IPS-NIHi7 (cell line): ENCODE data around the gene CNFN.

Experiments
- DNase-seq: peaks from one replicate; pipeline ENCODE4 v3.0.0; 2012; ENCODE audit warnings: mixed read lengths; ENCODE audit errors: extremely low spot score

CNFN gene, protein sequence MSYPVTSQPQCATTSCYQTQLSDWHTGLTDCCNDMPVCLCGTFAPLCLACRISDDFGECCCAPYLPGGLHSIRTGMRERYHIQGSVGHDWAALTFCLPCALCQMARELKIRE

DNA sequence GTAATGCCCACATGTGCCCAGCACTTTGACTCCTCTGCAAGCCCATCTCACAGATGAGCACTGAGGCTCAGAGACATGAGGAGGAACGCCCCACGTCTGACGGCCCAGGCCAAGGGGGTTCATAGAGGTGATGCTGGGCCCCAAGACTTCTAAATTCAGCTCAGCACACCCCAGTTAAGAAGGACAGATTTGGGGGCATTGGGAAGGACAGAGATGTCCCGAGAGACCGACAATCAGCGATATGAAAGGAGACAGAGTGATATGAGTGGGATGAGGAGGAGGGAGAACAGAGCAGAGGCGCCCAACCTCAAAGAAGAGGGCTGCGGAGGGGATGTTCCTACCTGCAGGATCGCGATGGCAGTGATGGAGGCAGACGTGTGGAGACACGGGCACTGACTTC is at the start of gene CNFN:
CNFN (minus strand) TSS at position 399 of the 400 bp plus-strand sequence. CDS start 1,260 bp downstream, outside the sequence.
- no peak for DNase-seq

DNA sequence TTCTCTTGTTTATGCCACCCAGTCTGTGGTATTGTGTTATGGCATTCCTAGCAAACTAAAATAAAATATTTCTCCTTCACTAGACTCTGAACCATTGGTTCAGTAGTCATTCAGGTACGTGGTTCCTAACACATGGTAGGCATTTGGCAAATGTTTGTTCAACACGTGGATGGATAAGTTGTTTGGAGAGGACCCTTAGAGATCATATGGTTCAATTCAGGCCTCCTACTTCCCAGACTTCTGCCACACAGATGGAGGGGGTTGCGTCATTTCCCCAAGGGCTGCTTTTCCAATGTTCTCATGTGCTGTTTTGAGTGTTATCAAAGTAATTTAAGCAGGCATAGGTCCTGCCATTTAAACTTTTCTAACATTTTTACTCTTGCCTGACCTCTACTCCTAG is 45.9 kb upstream of the CNFN start:
- no peak for DNase-seq

DNA sequence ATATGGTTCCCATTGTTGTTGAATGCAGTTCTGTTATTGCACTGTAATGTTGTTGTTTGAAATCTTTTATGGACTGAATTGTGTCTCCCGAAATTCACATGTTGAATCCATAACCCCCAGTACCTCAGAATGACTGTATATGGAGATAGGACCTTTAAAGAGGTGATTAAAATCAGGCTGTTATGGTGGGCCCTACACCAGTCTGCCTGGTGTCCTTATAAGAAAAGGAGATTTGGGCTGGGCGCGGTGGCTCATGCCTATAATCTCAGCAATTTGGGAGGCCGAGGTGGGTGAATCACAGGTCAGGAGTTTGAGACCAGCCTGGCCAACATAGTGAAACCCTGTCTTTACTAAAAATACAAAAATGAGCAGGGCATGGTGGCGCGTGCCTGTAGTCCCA is 45.2 kb upstream of the CNFN start:
- no peak for DNase-seq

- peak; percentile 78 for DNase-seq
These were observed 43.6 kb upstream of the CNFN start for GRCh38 chr19:42433503-42434260.

- no peak for DNase-seq
These were observed 41.4 kb upstream of the CNFN start for GRCh38 chr19:42431486-42431885.

DNA sequence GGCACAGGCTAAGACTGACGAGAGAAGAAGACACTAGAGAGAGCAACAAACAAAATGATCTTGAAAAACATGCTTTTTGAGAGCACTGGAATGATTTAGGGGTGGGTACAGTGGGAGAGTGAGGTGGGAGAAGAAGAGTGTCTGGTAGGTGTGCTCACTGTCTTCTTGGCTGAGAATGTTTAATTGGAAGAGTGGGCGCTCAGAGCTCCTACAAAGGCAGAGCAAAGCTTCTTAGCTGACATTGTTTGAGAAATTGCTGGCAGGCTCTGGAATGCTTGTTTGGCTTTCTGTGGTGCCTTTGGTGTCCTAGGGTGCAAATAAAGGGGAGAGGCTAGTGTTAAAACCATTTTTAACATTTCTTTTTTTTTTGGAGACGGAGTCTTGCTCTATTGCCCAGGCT is 38.6 kb upstream of the CNFN start:
- DNase-seq = no peak

- DNase-seq = no peak
These were observed 37.2 kb upstream of the CNFN start, which contains the start of gene LIPE for GRCh38 chr19:42427313-42427712. TSS of gene LIPE (minus strand) at chr19:42427388. CDS start at chr19:42427149, 239 bp downstream.

DNA sequence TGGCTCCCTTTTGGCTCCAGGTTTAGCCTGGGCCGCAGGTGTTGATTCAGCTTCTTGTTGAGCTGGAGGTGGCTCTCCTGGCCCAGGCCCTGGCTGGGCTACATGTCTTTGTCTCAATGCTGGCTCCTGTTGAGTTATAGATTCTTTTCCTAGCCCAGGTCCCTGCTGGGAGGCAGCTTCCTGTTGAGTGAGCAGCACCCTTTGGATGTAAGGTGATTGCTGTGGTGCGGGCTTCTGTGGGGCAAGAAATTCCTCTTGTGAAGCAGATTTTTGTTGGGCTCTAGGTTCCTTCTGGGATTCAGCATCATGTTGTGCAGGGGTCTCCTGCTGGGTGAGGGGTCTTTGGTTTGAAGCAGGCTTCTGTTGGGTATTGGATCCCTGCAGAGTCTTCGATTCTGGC is 36.5 kb upstream of the CNFN start:
- DNase-seq = no peak

DNA sequence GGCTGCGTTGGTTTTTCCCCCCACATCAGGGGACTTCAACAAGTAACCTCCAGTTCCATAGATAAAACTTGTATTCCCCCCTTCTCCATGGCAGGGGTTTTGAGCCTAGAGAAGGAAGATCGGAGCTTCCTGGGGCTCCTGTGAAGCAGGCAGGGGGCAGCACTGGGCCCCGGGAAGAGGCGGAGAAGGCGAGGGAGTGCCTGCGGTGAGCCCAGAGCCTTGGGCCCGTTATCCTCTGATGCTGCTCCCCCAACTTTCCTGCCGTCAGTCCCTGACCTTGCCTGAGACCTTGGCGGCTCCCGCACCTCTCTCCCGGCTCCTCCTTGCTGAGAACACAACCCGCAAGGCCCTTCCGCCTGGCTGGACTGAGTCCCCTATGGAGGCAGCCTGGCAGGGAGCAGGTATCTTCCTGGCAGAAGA is 34.6 kb upstream of the CNFN start:
- DNase-seq = peak; percentile 67

- no peak for DNase-seq
These were observed 34.2 kb upstream of the CNFN start for GRCh38 chr19:42424345-42424707.

DNA sequence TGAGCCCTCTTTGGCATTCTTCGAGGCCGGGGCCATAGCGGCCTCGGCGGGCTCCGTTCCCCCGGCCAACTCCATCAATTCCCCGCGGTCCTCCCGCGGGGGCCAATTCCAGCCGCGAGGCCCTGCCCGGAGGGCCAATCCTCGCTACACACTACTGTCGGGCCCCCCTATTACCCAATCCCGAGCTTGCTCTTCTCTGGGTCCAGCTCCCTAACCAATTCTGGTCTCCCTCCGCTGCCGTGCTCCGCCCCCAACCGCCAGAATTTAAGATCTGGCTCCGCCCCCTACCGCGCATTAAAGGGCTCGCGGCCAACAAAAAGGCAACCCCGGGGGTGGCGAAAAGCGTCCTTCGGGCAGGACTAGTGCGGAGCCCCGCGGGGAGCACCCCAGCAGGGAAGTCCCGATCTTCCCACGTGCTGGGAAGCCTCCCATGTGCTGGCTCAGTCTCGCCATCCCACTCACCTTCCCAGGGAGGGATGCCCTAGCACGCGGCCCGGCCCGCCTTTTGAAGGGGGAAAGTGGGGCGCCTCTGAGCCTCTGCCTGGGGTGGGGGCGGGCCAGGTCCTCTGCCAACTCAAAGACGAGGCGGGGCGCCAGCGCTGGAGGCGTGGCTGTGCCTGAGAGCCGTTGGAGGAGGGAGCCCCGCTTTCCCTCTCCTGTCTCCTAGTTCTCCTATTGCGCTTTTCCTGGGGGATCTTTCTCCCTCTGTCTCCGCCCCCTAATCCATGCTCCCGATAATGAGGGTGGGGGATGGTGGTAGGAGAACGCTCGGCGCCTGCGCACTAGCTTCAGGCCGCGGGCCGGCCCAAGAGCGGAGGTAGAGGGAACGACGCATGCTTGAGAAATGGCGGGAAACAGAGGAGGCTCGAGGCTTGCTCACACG is 33.6 kb upstream of the CNFN start:
- peak; percentile 94 for DNase-seq

GRCh38 chr19:42422901-42423461 is 32.9 kb upstream of the CNFN start:
- no peak for DNase-seq

- no peak for DNase-seq
These were observed 32.2 kb upstream of the CNFN start for GRCh38 chr19:42422092-42422900.

DNA sequence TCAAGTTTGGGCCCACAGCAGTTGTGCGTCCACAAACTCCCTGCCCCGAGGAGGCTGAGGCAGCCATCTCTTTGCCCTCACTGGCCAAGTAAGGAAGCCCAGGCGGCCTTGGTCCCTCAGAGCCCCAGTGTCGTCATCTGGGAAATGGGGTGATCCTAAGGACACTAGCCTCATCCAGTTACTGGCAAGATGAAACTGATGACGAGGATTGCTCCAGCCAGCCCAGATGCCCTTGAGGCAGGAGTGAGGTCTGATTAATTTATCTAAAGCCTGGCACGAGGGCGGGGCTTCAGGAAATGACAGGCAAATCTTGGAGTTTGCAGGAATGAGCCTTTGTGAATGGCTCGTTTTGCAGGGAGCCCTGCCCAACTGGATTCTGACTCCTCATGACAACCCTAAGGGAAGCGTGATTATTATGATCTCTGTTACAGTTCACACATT is 31.5 kb upstream of the CNFN start:
- no peak for DNase-seq

DNA sequence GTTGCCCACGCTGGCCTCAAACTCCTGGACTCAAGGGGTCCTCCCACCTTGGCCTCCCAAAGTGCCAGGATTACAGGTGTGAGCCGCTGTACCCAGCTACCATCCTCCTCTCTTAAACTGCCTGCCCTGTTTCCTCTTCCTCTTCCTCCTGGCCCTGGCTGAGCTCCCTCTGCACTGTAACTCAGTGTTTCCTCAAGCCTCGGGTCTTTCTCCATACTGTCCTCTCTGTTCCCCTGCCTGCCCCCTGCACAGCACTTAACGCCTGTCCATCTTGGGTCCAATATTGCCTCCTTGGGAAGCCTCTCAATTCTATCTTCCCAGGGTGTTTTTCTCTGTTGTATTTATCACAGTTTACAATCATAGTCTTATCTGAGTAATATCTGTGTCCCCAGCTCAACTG is 31.0 kb upstream of the CNFN start:
- DNase-seq = no peak

DNA sequence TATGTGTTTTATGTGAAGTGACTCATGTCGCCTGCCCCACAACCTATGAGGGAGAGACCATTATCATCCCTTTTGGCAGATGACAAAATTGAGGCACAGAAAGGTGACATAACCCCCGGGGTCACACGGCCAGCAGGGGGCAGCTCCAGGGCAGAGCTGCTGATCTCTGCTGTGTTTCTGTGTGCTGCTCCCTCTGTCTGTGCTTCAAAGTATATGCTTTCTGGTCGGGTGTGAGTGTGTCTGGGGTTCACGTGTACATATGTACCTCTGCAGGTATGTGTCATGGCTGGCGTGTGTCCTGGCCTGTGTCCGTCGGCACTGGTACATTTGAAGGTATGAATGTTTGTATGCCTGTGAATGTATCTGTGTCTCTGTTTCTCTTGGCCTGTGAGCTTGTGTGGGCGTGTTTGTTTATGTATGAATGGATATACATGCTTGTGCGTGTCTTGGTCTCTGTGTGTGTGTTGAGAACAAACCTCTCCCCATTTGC is 30.0 kb upstream of the CNFN start:
- DNase-seq = peak; percentile 81

DNA sequence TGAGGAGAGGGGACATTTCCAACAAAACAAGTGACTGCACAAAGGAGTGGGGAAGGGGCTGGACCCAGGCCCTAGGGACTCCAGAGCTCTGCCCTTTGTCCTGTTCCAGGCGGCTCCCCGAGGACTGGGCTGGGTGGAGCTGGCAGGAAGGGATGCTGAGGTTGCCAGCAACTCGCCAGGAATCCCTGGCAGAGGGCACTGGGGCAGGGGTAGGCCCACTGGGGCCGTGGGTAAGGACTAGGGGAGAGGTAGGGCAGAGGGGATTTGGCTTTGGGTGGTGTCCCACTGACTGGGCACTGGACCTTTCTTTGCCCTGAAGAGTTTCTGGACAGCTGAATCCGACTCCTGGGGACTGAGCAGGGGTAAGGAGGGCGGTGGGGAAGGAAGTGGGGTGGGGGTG is 29.2 kb upstream of the CNFN start:
- no peak for DNase-seq

- DNase-seq = no peak
These were observed 22.6 kb upstream of the CNFN start for GRCh38 chr19:42412661-42413076.

DNA sequence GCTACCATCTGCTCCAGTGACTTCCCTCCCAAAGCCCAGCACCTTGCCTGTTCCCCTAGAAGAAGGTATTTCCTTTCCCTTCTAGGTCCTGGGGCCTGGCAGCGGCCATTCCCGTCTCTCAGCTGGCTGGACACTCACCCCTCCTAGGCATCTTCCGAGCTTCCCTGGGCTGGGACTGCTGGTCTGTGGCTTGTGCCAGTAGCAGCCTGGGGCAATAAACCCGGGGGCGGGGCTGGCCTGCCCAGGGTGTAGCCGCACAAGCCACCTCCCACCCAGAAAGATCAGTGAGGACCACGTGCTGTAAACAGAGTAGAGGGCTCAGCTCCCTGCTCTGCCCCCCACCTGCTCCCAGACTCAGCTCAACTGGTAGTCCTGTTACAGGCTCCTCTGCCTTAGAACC is 22.1 kb upstream of the CNFN start:
- DNase-seq = peak; percentile 58

- DNase-seq = no peak
These were observed 21.6 kb upstream of the CNFN start for GRCh38 chr19:42411581-42412178.

- DNase-seq = no peak
These were observed 20.3 kb upstream of the CNFN start for GRCh38 chr19:42410371-42410770.
